HEK293 (cell line): ENCODE results near the gene TTC4.
A peak's percentile ranks its signal among the peaks of the same experiment; 100 is the strongest.

Source experiments
- EGR2 ChIP-seq: fragments of 450-650 bp; formaldehyde crosslinking; IDR thresholded peaks from 2 replicates; pipeline ENCODE4 v1.5.1; 2016; ENCODE audit warnings: low read depth, missing biosample characterization, missing genetic modification characterization
- GLI2 ChIP-seq: fragments of 450-650 bp; formaldehyde crosslinking; IDR thresholded peaks from 2 replicates; pipeline ENCODE4; 2017; ENCODE audit warnings: missing biosample characterization, missing genetic modification characterization, low read depth, borderline replicate concordance
- GLIS1 ChIP-seq: fragments of 450-650 bp; formaldehyde crosslinking; IDR thresholded peaks from 2 replicates; pipeline ENCODE4 v1.5.1; 2016; ENCODE audit warnings: missing biosample characterization, missing genetic modification characterization
- HIC1 ChIP-seq: fragments of 450-650 bp; formaldehyde crosslinking; IDR thresholded peaks from 2 replicates; pipeline ENCODE4 v1.5.1; 2016; ENCODE audit warnings: missing biosample characterization, missing genetic modification characterization
- KLF1 ChIP-seq: fragments of 450-650 bp; formaldehyde crosslinking; IDR thresholded peaks from 2 replicates; pipeline ENCODE4 v1.5.1; 2016; ENCODE audit warnings: missing biosample characterization, missing genetic modification characterization
- SCRT2 ChIP-seq: fragments of 450-650 bp; formaldehyde crosslinking; IDR thresholded peaks from 2 replicates; pipeline ENCODE4 v1.5.1; 2016; ENCODE audit warnings: missing biosample characterization, missing genetic modification characterization
- SP3 ChIP-seq: fragments of 450-650 bp; formaldehyde crosslinking; IDR thresholded peaks from 2 replicates; pipeline ENCODE4 v1.5.1; 2016; ENCODE audit warnings: missing biosample characterization, missing genetic modification characterization
- ZBTB21 ChIP-seq: fragments of 450-650 bp; formaldehyde crosslinking; IDR thresholded peaks from 2 replicates; pipeline ENCODE4 v1.5.1; 2017; ENCODE audit warnings: missing biosample characterization, missing genetic modification characterization
- ZBTB48 ChIP-seq: fragments of 450-650 bp; formaldehyde crosslinking; IDR thresholded peaks from 2 replicates; pipeline ENCODE4 v1.5.1; 2016; ENCODE audit warnings: missing biosample characterization, missing genetic modification characterization
- ZBTB8A ChIP-seq: fragments of 450-650 bp; formaldehyde crosslinking; IDR thresholded peaks from 2 replicates; pipeline ENCODE4 v1.5.1; 2016; ENCODE audit warnings: missing biosample characterization, missing genetic modification characterization
- ZNF2 ChIP-seq: fragments of 450-650 bp; formaldehyde crosslinking; IDR thresholded peaks from 2 replicates; pipeline ENCODE4 v1.5.1; 2016; ENCODE audit warnings: missing biosample characterization, missing genetic modification characterization
- ZNF221 ChIP-seq: fragments of 450-650 bp; formaldehyde crosslinking; IDR thresholded peaks from 2 replicates; pipeline ENCODE4 v1.5.1; 2017; ENCODE audit warnings: missing biosample characterization, missing genetic modification characterization, borderline replicate concordance
- ZNF280D ChIP-seq: fragments of 450-650 bp; formaldehyde crosslinking; IDR thresholded peaks from 2 replicates; pipeline ENCODE4 v1.5.1; 2016; ENCODE audit warnings: missing biosample characterization, missing genetic modification characterization
- ZNF292 ChIP-seq: fragments of 450-650 bp; formaldehyde crosslinking; IDR thresholded peaks from 2 replicates; pipeline ENCODE4 v1.5.1; 2016; ENCODE audit warnings: low read depth, missing biosample characterization, missing genetic modification characterization, borderline replicate concordance
- ZNF324 ChIP-seq: fragments of 450-650 bp; formaldehyde crosslinking; IDR thresholded peaks from 2 replicates; pipeline ENCODE4 v1.5.1; 2016; ENCODE audit warnings: missing biosample characterization, missing genetic modification characterization
- ZNF341 ChIP-seq: fragments of 450-650 bp; formaldehyde crosslinking; IDR thresholded peaks from 2 replicates; pipeline ENCODE4; 2016; ENCODE audit warnings: low read depth, missing biosample characterization, missing genetic modification characterization
- ZNF391 ChIP-seq: fragments of 450-650 bp; formaldehyde crosslinking; IDR thresholded peaks from 2 replicates; pipeline ENCODE4 v1.5.1; 2016; ENCODE audit warnings: low read depth, missing biosample characterization, missing genetic modification characterization, borderline replicate concordance
- ZNF518A ChIP-seq: fragments of 450-650 bp; formaldehyde crosslinking; conservative IDR thresholded peaks from 2 replicates; pipeline ENCODE4 v1.5.1; 2016; ENCODE audit warnings: low read depth, missing biosample characterization, missing genetic modification characterization
- ZNF558 ChIP-seq: fragments of 450-650 bp; formaldehyde crosslinking; IDR thresholded peaks from 2 replicates; pipeline ENCODE4 v1.5.1; 2016; ENCODE audit warnings: missing biosample characterization, missing genetic modification characterization
- ZNF623 ChIP-seq: fragments of 450-650 bp; formaldehyde crosslinking; IDR thresholded peaks from 2 replicates; pipeline ENCODE4 v1.5.1; 2016; ENCODE audit warnings: missing biosample characterization, missing genetic modification characterization
- ZNF654 ChIP-seq: fragments of 450-650 bp; formaldehyde crosslinking; IDR thresholded peaks from 2 replicates; pipeline ENCODE4 v1.5.1; 2016; ENCODE audit warnings: low read depth, missing biosample characterization, missing genetic modification characterization
- ZNF76 ChIP-seq: fragments of 450-650 bp; formaldehyde crosslinking; IDR thresholded peaks from 2 replicates; pipeline ENCODE4; 2016; ENCODE audit warnings: low read depth, missing biosample characterization, missing genetic modification characterization, borderline replicate concordance
- ZSCAN16 ChIP-seq: fragments of 450-650 bp; formaldehyde crosslinking; IDR thresholded peaks from 2 replicates; pipeline ENCODE4 v1.5.1; 2016; ENCODE audit warnings: missing biosample characterization, missing genetic modification characterization
- ZXDB ChIP-seq: fragments of 450-650 bp; formaldehyde crosslinking; IDR thresholded peaks from 2 replicates; pipeline ENCODE4 v1.5.1; 2016; ENCODE audit warnings: missing biosample characterization, missing genetic modification characterization
- TF ChIP-seq, protein P1 (sequence below): sonication (generic); formaldehyde crosslinking; IDR thresholded peaks from 2 replicates; pipeline ENCODE4 v1.8.1; 2022; ENCODE audit warnings: mild to moderate bottlenecking, moderate library complexity, missing genetic modification reagents

TTC4 gene

GRCh38 chr1:54764133-54764921, 48.7 kb downstream of the TTC4 start, which contains the start of gene PARS2 (continued):
- TF ChIP-seq ZNF280D (no peak), ZBTB48 (tag by site-specific recombination) (no peak), ZBTB8A (peak; percentile 83), ZNF654 (tag by site-specific recombination) (no peak), ZNF558 (no peak), ZSCAN16 (tag by site-specific recombination) (no peak), ZNF221 (tag by site-specific recombination) (no peak), SCRT2 (tag by site-specific recombination) (peak; percentile 35; the same call in 1 of the 2 replicates), ZBTB21 (tag by site-specific recombination) (0 out of 2 replicates have a peak, but pooled peaks have one; percentile 26), ZNF623 (tag by site-specific recombination) (no peak), ZNF518A (peak; percentile 99), ZXDB (tag by site-specific recombination) (peak; percentile 86), HIC1 (tag by site-specific recombination) (no peak), GLI2 (tag by site-specific recombination) (no peak), SP3 (tag by site-specific recombination) (peak; percentile 94), ZNF76 (peak; percentile 37; the same call in 1 of the 2 replicates), KLF1 (tag by site-specific recombination) (0 out of 2 replicates have a peak, but pooled peaks have one; percentile 44), ZNF292 (no peak), GLIS1 (tag by site-specific recombination) (peak; percentile 80), ZNF2 (tag by site-specific recombination) (peak; percentile 58; the same call in 1 of the 2 replicates), EGR2 (tag by site-specific recombination) (peak; percentile 97), ZNF341 (tag by site-specific recombination) (0 out of 2 replicates have a peak, but pooled peaks have one; percentile 34), ZNF324 (peak; percentile 25; the same call in 1 of the 2 replicates), ZNF391 (tag by site-specific recombination) (no peak)
- TF ChIP-seq, protein P1, sequence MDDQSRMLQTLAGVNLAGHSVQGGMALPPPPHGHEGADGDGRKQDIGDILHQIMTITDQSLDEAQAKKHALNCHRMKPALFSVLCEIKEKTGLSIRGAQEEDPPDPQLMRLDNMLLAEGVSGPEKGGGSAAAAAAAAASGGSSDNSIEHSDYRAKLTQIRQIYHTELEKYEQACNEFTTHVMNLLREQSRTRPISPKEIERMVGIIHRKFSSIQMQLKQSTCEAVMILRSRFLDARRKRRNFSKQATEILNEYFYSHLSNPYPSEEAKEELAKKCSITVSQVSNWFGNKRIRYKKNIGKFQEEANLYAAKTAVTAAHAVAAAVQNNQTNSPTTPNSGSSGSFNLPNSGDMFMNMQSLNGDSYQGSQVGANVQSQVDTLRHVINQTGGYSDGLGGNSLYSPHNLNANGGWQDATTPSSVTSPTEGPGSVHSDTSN (CRISPR knock-in tag) = no peak
